GM18520 (cell line): ENCODE results near the gene PTGS2.
"Not testable (repeated sequence)": the region's sequence is repeated elsewhere in the genome, so short reads cannot be mapped to it uniquely, and the experiment has no call there.

ENCODE experiments used
- ATAC-seq: cut with Tn5 transposase; IDR thresholded peaks from one replicate; pipeline ENCODE4 v1.9.1; 2021; ENCODE audit not compliant: unreplicated experiment

The PTGS2 gene

DNA sequence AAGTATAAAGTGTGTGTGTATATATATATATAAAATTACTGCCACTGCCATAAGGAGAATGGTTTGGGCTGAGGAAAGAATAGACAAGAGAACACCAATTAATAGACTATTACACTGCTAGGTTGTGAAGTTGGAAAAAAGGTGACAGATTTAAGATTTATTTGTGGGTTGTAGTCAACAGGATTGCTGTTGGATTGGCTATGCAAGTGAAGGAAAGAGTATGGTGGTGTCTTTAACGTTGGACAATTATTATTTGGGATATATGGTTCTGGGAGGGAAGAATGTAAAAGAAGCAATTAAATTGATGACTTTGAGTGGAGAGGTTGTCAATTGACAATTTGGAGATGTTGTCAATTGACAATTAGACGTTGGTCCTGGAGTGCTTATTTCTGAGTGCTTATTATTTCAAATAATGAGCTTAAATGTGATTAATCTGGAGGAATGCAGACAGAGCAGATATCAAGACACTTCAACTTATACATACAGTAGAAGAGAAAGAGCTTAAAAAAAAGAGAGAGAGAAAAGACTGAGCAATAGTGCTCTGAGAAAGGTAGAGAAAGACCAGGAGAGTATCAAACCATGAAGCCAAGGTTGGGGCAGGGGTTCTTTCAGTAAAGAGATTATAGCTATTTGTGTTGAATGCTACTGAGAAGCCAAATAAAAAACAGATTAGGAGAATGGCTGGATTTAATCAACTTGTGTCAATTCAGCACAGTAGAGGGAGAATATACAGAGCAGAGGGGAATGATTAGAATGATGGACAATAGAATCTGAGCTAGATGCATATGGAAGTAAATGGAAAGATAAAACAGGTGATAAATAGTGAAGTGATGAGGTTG is 9.7 kb downstream of the PTGS2 start:
- ATAC-seq, result no peak

- ATAC-seq, result not testable (repeated sequence)
Observed at GRCh38 chr1:186669784-186670183, 10.4 kb downstream of the PTGS2 start.

GRCh38 chr1:186664217-186664616 is 16.0 kb downstream of the PTGS2 start:
- ATAC-seq, result not testable (repeated sequence)

DNA sequence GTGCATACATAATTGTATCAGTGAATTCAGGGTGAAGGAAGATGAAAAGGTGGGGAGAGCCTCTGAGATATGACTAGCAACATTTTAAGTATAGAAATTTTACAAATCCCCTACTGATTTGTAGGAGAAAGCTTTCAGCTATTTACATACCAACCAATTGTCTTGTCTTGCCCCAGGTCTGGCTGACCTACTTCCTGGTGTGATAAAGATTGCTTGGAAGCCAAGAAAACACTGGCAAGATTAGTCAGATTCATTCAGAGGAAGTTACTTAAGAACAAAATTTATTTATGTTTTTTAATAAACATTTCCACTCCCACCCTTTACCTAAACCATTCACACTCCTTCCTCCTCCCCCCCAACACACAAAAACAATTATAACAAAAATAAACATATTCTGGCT is 17.5 kb downstream of the PTGS2 start:
- ATAC-seq, result no peak

GRCh38 chr1:186659890-186660341 is 20.3 kb downstream of the PTGS2 start:
- ATAC-seq, result no peak

DNA sequence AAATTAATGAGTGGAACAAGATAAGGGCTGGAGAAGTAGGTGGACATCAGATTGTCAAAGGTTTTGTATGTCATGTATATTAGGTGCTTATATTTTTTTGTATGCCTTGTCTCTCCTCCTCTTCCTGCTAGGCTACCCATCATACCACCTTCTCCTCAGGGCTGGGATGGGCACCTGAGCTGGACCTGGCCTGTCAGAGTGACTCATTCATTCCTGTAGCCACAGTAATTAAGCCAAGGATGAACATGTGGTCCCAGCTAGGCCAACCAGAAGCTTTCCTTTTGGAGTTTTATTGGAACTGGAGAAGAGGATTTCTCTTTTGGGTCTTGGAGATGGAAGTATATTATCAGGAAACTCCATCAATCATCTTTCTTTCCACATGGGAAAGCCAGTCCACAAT is 21.2 kb downstream of the PTGS2 start:
- ATAC-seq, result no peak

GRCh38 chr1:186657481-186657880 is 22.7 kb downstream of the PTGS2 start:
- no peak for ATAC-seq

DNA sequence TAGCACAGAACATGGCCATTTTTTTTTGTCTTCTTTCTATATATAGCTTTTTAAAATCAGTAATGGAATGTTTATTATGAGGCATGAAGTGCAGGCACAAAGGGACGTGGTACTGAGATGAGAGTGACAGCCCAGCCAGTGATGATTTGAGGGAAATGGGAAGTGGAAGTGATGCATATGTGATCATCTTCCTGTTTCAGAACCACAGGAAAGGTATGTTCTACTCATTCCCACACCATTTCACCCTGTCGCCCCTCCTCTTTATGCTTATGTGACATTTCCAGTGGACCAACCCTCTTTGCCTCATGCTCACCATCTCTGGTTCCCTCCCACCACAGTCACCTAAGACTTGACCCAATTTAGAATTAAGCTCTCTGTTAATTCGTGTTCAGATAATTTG is 24.3 kb downstream of the PTGS2 start:
- ATAC-seq, result no peak

DNA sequence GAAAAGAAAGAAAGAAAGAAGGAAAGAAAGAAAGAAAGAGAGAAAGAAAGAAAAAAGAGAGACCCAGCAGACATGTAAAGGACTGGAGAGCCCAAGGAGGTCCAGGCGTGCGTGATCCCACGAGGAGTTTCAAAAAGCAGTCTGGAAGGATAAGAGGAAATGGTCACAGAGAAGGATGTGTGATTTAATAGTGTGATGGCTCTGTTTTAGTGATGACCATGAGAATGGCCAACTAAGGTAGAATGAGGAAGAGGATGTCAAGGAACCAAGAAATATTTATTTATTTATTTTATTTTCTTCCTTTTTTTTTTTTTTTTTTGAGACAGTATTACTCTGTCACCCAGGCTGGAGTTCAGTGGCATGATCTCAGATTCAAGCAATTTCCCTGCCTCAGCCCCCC is 25.5 kb downstream of the PTGS2 start:
- no peak for ATAC-seq

GRCh38 chr1:186653312-186653711 is 26.9 kb downstream of the PTGS2 start:
- no peak for ATAC-seq

DNA sequence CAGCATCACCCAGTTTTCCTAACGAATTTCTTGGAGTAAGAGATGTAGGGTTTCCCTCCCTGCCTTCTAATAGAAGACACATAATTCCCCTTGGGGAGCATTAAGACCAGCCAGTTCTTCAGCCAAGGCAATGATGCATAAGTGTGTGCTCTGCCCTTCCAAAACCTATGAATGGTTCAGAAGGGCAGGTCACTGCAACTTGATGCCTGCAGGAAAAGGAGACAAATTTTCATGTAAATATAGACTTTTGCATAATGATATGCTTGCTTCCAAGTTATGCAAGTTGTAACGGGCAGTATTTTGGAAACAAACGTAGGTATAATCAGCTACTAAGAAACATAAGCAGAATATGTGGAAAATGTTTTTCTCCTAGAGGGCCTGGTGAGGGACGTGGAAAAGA is 31.6 kb downstream of the PTGS2 start:
- ATAC-seq, result no peak

- not testable (repeated sequence) for ATAC-seq
Observed at GRCh38 chr1:186647985-186648384, 32.2 kb downstream of the PTGS2 start.

DNA sequence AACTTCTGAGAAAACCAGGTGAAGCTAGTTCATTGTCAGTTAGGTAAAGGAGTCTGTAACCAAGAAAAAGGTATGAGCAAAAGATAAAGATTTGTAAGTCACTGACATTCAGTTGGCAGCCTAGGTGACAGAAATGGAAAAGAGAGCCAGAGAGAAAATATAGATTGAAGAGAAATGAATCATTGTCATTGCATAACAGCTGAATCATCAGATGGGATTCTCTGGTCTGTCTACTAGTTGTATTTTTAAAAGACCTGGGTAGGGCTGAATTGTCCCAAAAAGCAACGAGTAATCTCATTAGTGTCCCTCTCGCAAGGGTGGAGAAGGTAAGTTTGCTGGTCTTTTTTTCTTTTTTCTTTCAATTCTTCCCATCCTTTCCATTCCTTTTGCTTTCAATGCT is 36.6 kb downstream of the PTGS2 start:
- ATAC-seq, result no peak

GRCh38 chr1:186637567-186637966 is 42.7 kb downstream of the PTGS2 start:
- not testable (repeated sequence) for ATAC-seq

- no peak for ATAC-seq
Observed at GRCh38 chr1:186636786-186637185, 43.4 kb downstream of the PTGS2 start.

DNA sequence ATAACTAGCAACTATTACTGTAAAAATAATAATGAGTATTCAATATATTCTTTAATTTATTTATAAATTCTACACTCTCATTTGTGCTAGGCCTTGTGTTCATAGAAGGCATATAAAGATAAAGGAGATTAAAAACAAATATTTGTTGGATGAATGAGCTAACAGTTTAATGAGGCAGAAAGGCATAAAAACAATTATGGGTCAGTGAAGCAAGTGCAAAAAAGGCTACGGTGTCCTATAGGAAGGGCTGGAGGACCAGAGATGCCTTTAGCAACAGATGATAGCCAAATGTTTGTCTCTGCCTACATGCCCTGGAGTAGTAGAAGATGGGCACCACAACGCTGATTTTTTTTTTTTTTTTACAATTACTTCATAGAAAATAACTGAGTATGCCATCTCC is 45.7 kb downstream of the PTGS2 start:
- no peak for ATAC-seq

DNA sequence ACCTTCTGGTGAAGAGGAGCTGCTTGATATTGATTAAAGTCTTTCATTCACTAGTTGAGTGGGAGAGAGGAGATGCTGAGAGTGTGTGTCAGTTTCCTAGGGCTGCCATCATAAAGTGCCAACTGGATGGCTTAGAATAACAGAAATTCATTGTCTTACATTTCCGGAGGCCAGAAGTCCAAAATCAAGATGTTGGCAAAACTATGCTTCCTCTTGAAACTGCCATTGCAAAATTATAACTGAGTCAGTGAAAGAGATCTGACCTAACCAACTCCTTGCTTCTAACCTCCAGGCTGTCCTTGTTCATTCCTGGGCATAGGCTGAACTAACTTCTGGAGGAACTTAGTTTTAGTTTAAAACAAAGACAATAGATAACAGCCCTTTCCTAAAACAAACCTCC is 47.1 kb downstream of the PTGS2 start:
- ATAC-seq, result no peak

GRCh38 chr1:186629341-186629740 is 50.9 kb downstream of the PTGS2 start:
- ATAC-seq, result no peak

DNA sequence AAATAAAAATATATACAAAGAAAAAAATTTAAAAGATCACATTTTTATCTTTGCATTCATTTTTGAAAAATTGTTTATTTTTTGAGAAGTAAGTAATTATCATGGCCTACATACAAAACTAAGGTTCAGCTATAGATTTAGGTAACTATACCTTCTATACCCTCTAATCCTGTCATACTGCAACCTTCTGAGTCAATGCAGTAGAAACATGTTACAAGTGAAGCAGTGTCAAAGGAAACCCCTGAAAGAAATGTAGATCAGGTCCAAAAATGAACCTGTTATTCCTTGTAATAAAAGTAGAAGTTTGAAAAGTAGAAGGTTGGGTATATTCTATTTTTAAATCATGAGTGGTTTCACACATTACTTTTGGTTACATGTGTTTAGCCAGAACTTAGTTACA is 51.3 kb downstream of the PTGS2 start:
- peak; percentile 66 for ATAC-seq

DNA sequence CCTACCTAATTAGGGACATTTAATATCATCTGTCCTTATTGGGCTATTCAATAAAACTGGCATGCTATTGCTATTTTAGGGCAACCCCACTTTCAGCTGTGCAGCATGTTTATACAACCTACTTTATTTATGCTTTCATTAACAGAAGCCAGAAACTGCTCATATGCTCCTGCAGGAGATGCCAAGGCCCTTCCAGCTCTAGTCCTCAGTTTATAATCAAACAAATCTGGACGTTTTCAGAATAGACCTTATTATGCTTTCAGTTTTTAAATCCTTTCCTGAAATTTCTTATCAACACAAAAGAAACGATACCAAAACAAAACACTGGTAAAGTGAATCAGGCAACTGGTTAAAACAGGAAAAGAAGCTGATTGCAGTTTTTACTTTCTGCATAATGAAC is 53.2 kb downstream of the PTGS2 start:
- ATAC-seq, result no peak

DNA sequence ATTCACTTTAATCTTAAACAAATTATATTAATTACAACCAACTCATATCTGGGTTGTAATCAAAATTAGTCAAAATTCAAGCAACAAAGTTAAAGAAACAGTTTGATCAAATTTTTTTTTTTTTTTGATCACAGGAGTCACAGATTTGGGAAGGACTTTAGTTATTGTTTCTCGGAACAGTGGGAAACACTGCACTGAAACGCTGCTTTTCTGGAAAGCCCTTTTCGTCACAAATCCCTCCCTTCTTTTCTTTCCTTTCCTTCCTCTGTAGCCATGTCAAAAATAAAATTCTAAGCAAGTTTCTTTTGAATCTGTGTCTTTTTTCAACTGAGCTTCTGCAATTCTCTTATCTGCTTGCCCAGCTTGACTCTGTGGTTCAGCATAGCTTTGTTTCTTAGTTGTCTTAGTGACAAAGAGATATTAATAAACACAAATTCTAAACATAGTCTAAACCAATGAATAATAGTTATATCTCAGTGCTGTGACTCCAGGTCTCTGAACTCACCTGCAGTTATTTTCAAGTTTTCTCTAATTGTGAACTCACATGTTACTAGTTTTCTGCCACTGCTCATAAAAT is 53.8 kb downstream of the PTGS2 start:
- ATAC-seq, result no peak

DNA sequence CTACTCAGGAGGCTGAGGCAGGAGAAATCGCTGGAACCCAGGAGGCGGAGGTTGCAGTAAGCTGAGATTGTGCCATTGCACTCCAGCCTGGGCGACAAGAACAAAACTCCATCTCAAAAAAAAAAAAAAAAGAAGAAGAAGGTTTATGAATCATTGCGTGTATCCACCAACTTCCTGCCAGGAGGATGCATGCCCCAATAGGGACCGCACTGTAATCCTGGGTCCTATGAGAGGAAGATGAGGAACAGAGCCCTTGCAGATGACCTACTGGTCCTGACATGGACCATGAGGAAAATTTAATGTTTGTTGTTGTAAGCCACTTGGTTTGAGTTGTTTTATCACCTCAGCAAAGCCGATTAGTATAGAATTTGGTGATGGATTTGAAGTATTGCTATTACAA is 56.7 kb downstream of the PTGS2 start:
- ATAC-seq, result no peak
